H9 (cell line): ENCODE results near the gene HOMER3. TPM values are rescaled to one million over a fixed set of nuclear protein-coding genes. Genes with fewer than 3 reads are reported as not detected.

Experiments
- DNase-seq: peaks from one replicate; pipeline ENCODE4 v3.0.0-alpha.2; 2017
- H2AFZ ChIP-seq: one replicate; pipeline ENCODE4 v1.6.1; 2013; ENCODE audit warnings: mild to moderate bottlenecking, low read length, control low read depth, moderate library complexity
- H2AK5ac ChIP-seq: 2 replicates; pipeline ENCODE4 v1.6.1; 2013; ENCODE audit warnings: low read length, control low read depth, mixed read lengths; ENCODE audit not compliant: insufficient read length
- H2BK120ac ChIP-seq: one replicate; pipeline ENCODE4 v1.6.1; 2013; ENCODE audit warnings: low read depth, mild to moderate bottlenecking, low read length, control low read depth, inconsistent platforms; ENCODE audit not compliant: poor library complexity, severe bottlenecking
- H2BK12ac ChIP-seq: 2 replicates; pipeline ENCODE4 v1.6.1; 2013; ENCODE audit warnings: low read length, control low read depth, mixed read lengths, low read depth; ENCODE audit not compliant: insufficient read length
- H2BK15ac ChIP-seq: 2 replicates; pipeline ENCODE4 v1.6.1; 2013; ENCODE audit warnings: low read depth, low read length, control low read depth
- H2BK20ac ChIP-seq: one replicate; pipeline ENCODE4 v1.6.1; 2013; ENCODE audit warnings: low read depth, mild to moderate bottlenecking, low read length, control low read depth, inconsistent platforms; ENCODE audit not compliant: poor library complexity, severe bottlenecking
- H2BK5ac ChIP-seq: 2 replicates; pipeline ENCODE4 v1.6.1; 2013; ENCODE audit warnings: low read length, control low read depth, mixed read lengths; ENCODE audit not compliant: insufficient read length
- H3K14ac ChIP-seq: 2 replicates; pipeline ENCODE4 v1.6.1; 2013; ENCODE audit warnings: low read length, control low read depth; ENCODE audit not compliant: insufficient read depth
- H3K18ac ChIP-seq: 2 replicates; pipeline ENCODE4 v1.6.1; 2013; ENCODE audit warnings: low read depth, mild to moderate bottlenecking, mixed read lengths, low read length, control low read depth; ENCODE audit not compliant: insufficient read length
- H3K23ac ChIP-seq: 2 replicates; pipeline ENCODE4 v1.6.1; 2013; ENCODE audit warnings: low read length, control low read depth, mixed read lengths, low read depth; ENCODE audit not compliant: insufficient read length
- H3K23me2 ChIP-seq: 2 replicates; pipeline ENCODE4 v1.6.1; 2013; ENCODE audit warnings: low read depth, mild to moderate bottlenecking, mixed read lengths, low read length, control low read depth; ENCODE audit not compliant: insufficient read length, poor library complexity, severe bottlenecking
- H3K27ac ChIP-seq: 2 replicates; pipeline ENCODE4 v1.5.1; 2013; ENCODE audit warnings: low read length, control low read depth, mixed read lengths, low read depth; ENCODE audit not compliant: insufficient read length
- H3K27me3 ChIP-seq: 2 replicates; pipeline ENCODE4 v1.6.1; 2013; ENCODE audit warnings: low read length, control low read depth, inconsistent platforms; ENCODE audit not compliant: insufficient read depth
- H3K4ac ChIP-seq: 2 replicates; pipeline ENCODE4 v1.6.1; 2013; ENCODE audit warnings: low read depth, mild to moderate bottlenecking, control low read depth, inconsistent platforms, low read length, moderate library complexity
- H3K4me1 ChIP-seq: 2 replicates; pipeline ENCODE4 v1.6.1; 2013; ENCODE audit warnings: low read length, control low read depth, inconsistent platforms; ENCODE audit not compliant: insufficient read depth
- H3K4me2 ChIP-seq: 2 replicates; pipeline ENCODE4 v1.6.1; 2013; ENCODE audit warnings: low read length, control low read depth, mixed read lengths; ENCODE audit not compliant: insufficient read length, insufficient read depth
- H3K56ac ChIP-seq: 2 replicates; pipeline ENCODE4 v1.6.1; 2013; ENCODE audit warnings: low read depth, mild to moderate bottlenecking, mixed read lengths, low read length, control low read depth; ENCODE audit not compliant: insufficient read length
- H3K79me1 ChIP-seq: 2 replicates; pipeline ENCODE4 v1.6.1; 2013; ENCODE audit warnings: low read depth, mild to moderate bottlenecking, moderate library complexity, low read length, control low read depth, inconsistent platforms; ENCODE audit not compliant: insufficient read depth, poor library complexity, severe bottlenecking
- H3K79me2 ChIP-seq: 2 replicates; pipeline ENCODE4 v1.6.1; 2013; ENCODE audit warnings: low read length, control low read depth, inconsistent platforms; ENCODE audit not compliant: insufficient read depth
- H3K9ac ChIP-seq: 2 replicates; pipeline ENCODE4 v1.6.1; 2013; ENCODE audit warnings: low read length, control low read depth, mixed read lengths; ENCODE audit not compliant: insufficient read length; ENCODE audit errors: extremely low read depth
- H3K9me3 ChIP-seq: one replicate; pipeline ENCODE4 v1.6.1; 2013; ENCODE audit warnings: low read depth, low read length, inconsistent platforms; ENCODE audit not compliant: control insufficient read depth
- H3T11ph ChIP-seq: one replicate; pipeline ENCODE4 v1.6.1; 2013; ENCODE audit warnings: mild to moderate bottlenecking, low read length, control low read depth, inconsistent platforms
- H4K20me1 ChIP-seq: one replicate; pipeline ENCODE4 v1.6.1; 2013; ENCODE audit not compliant: control insufficient read depth, insufficient read length, insufficient read depth
- H4K5ac ChIP-seq: 2 replicates; pipeline ENCODE4 v1.6.1; 2013; ENCODE audit warnings: low read depth, mild to moderate bottlenecking, mixed read lengths, low read length, control low read depth; ENCODE audit not compliant: insufficient read length
- H4K8ac ChIP-seq: replicated peaks from 2 replicates; pipeline ENCODE4 v1.6.1; 2013; ENCODE audit warnings: low read length, control low read depth, mixed read lengths, low read depth; ENCODE audit not compliant: insufficient read length
- H4K91ac ChIP-seq: 2 replicates; pipeline ENCODE4 v1.6.1; 2013; ENCODE audit warnings: low read depth, mild to moderate bottlenecking, moderate library complexity, mixed read lengths, low read length, control low read depth; ENCODE audit not compliant: insufficient read length
- H3K27ac Mint-ChIP-seq, 3 experiments: 2 replicates in 2 of 3; 3 replicates in 1 of 3; pipeline ENCODE4 v1.8.0; 2020 to 2021; ENCODE audit warnings: mixed read lengths in 3 of 3, mild to moderate bottlenecking in 1 of 3, moderate library complexity in 1 of 3
- H3K27me3 Mint-ChIP-seq: 2 replicates; pipeline ENCODE4 v1.8.0; 2021; ENCODE audit warnings: low read depth, mild to moderate bottlenecking, moderate library complexity, mixed read lengths
- H3K36me3 Mint-ChIP-seq, 3 experiments: 2 replicates in 2 of 3; 3 replicates in 1 of 3; pipeline ENCODE4 v1.8.0; 2020 to 2021; ENCODE audit warnings: low read depth in 3 of 3, mixed read lengths in 3 of 3; ENCODE audit not compliant: insufficient read depth in 1 of 3
- H3K4me1 Mint-ChIP-seq, 2 experiments: 2 replicates each; pipeline ENCODE4 v1.8.0; 2020; ENCODE audit warnings: mixed read lengths in 2 of 2
- H3K4me3 Mint-ChIP-seq, 2 experiments: 2 replicates in 1 of 2; 3 replicates in 1 of 2; pipeline ENCODE4 v1.8.0; 2020 to 2021; ENCODE audit warnings: mild to moderate bottlenecking in 2 of 2, mixed read lengths in 2 of 2, moderate library complexity in 1 of 2
- H3K9me3 Mint-ChIP-seq, 2 experiments: 2 replicates in 1 of 2; 3 replicates in 1 of 2; pipeline ENCODE4 v1.8.0; 2020; ENCODE audit warnings: mild to moderate bottlenecking in 2 of 2, mixed read lengths in 2 of 2, moderate library complexity in 1 of 2
- CTCF ChIP-seq: fragments of 200-600 bp; sonication (generic); conservative IDR thresholded peaks from 3 replicates; pipeline ENCODE4 v1.8.0; 2021; ENCODE audit warnings: antibody characterized with exemption, mild to moderate bottlenecking
- WGBS: extraction: QIAGEN DNeasy Blood & Tissue Kit; methylation state at CpG from one replicate; pipeline ENCODE4 v1.1.7; 2013; ENCODE audit warnings: missing lambda C conversion rate, low lambda C conversion rate, mixed read lengths; ENCODE audit not compliant: insufficient read length; ENCODE audit errors: extremely low coverage; 5-methylcytosine and 5-hydroxymethylcytosine counted together
- total RNA-seq: library from RNA; stranded (reverse); gene quantifications from 2 replicates; pipeline ENCODE4 v1.2.1, GENCODE V29; 2021

HOMER3 gene
- total RNA-seq, 1 experiment from 2014 or later: 20.2 TPM

- H3K9me3 Mint-ChIP-seq: no peaks in the 10 kb centered on the region
- Histone ChIP-seq H2BK20ac (no peak overlapping the region), H3K14ac (no peak overlapping the region), H2BK120ac (no peak overlapping the region), H2BK12ac (no peak overlapping the region), H3K27ac (no peak overlapping the region), H3K9ac (no peak overlapping the region), H2AK5ac (no peak overlapping the region), H3K79me2 (no peaks in the 10 kb centered on the region; the same call in 1 of the 2 replicates), H3K56ac (no peak overlapping the region), H3K79me1 (no peaks in the 10 kb centered on the region), H3K9me3 (no peaks in the 10 kb centered on the region), H3T11ph (no peak overlapping the region), H3K4me1 (no peaks in the 10 kb centered on the region), H3K18ac (no peak overlapping the region), H2AFZ (no peak overlapping the region), H4K8ac (no peak overlapping the region), H2BK15ac (no peak overlapping the region), H4K91ac (no peak overlapping the region), H4K5ac (no peak overlapping the region), H3K27me3 (no peaks in the 10 kb centered on the region), H4K20me1 (no peaks in the 10 kb centered on the region), H3K4ac (no peak overlapping the region), H3K23ac (no peak overlapping the region), H3K4me2 (no peak overlapping the region), H3K23me2 (no peaks in the 10 kb centered on the region), H2BK5ac (no peak overlapping the region)
- H3K4me1 Mint-ChIP-seq: no peaks in the 10 kb centered on the region
- DNase-seq: no peak
- TF ChIP-seq CTCF: no peak
- no CpG with 5 or more reads among the region's 17 CpGs for WGBS
- H3K27me3 Mint-ChIP-seq: no peaks in the 10 kb centered on the region
- H3K27ac Mint-ChIP-seq: no peak overlapping the region
- peaks cover 9 to 32% (median 30%) of the 10 kb centered on the region in 3 experiments; a peak in 6 of 7 replicates for H3K36me3 Mint-ChIP-seq
- no peak overlapping the region for H3K4me3 Mint-ChIP-seq
Observed at GRCh38 chr19:18908917-18909619, 31.9 kb downstream of the HOMER3 start.
